Activated naive CD4-positive, alpha-beta T cell (primary cell): ENCODE measurements around the gene NRIP1.
"Not testable (repeated sequence)": the region's sequence is repeated elsewhere in the genome, so short reads cannot be mapped to it uniquely, and the experiment has no call there.

Experiments used
- DNase-seq, 4 experiments: peaks; one replicate each; lab custom pipeline; 2025; lab: John Stamatoyannopoulos, UW

Gene NRIP1

GRCh38 chr21:14977814-14978213 is 87.0 kb downstream of the NRIP1 start:
- no peak for DNase-seq

- no peak for DNase-seq
These were observed 89.5 kb downstream of the NRIP1 start for GRCh38 chr21:14975136-14975919.

- no peak for DNase-seq
These were observed 92.1 kb downstream of the NRIP1 start for GRCh38 chr21:14972678-14973077.

- no peak for DNase-seq
These were observed 96.0 kb downstream of the NRIP1 start for GRCh38 chr21:14968821-14969220.

DNA sequence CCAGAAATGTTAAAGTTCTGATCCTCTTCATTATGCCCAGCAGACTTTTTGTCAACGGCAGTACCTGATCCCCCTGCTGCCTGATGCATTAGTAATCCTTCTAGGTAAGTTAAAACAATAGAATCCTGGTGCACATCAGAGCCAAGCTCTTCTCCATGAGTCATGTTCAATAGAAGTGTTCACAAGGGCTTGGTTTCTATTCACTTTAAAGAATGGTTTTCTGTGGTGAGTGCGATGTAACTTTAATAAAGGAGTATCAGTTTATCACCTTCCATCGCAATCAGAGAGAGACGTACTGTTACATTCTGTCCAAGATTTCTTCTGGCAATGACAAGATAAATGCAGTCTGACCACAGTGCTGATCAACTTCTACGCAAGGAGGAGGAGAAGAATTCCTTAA is 96.8 kb downstream of the NRIP1 start:
- DNase-seq, result no peak

- no peak for DNase-seq
These were observed 100.2 kb downstream of the NRIP1 start for GRCh38 chr21:14964621-14965020.

DNA sequence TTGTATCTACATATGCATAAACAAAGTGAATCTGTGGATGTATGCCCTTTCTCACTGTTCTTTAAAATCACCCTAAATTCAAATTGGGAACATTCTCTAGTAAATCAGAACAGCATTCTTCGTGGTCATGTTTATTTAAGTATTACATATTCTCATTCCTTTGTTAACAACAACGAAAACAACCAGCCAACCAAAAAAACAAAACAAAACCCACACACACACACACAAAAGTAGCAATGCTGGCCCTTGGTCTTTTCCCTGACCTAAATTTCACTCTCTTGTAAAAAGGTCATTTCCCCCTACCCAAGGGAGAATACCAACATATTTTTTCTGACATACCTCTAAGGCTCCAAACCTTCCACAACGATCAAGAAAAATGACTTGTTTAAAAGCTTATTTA is 102.6 kb downstream of the NRIP1 start:
- DNase-seq, result no peak

DNA sequence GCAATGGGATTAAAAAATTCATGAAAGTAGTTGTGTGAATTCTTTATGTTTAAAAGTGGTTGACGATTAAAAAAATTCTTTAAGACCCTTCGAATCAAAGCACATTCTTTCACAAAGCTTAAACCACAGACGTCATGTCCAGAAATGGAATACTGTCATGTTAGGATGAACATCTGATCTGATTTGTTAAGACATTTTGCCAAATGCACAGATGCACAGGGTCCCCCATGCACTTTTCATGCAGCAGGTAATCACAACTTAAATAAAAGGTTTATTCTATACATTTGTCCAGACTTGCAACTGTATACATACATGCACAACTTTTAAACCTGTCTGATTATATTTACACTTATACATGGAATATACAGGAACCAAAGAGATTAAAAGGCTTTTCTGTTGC is 103.3 kb downstream of the NRIP1 start:
- DNase-seq, result no peak

DNA sequence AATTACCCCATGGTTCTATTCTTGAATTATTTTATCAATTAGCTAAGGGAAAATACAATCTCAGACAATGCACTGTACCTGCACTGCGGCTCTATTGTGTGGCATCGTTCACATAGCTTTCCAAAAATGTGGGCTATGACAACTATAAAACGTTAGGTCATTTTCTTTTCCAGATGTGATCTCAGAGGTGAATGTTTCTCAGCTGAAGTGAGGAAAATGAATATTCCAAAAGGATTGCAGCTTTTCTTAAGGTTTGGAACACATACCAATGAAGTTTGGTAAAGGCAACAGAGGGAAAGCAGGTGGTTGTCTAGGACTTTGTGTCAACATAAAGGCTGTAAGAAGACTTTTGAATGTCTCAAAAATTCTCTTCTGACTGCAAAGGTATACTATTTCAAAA is 105.5 kb downstream of the NRIP1 start:
- no peak for DNase-seq

GRCh38 chr21:14957836-14958235 is 107.0 kb downstream of the NRIP1 start:
- no peak for DNase-seq

GRCh38 chr21:14956807-14957206 is 108.0 kb downstream of the NRIP1 start:
- DNase-seq, result no peak

GRCh38 chr21:14955936-14956520 is 108.8 kb downstream of the NRIP1 start:
- no peak for DNase-seq

DNA sequence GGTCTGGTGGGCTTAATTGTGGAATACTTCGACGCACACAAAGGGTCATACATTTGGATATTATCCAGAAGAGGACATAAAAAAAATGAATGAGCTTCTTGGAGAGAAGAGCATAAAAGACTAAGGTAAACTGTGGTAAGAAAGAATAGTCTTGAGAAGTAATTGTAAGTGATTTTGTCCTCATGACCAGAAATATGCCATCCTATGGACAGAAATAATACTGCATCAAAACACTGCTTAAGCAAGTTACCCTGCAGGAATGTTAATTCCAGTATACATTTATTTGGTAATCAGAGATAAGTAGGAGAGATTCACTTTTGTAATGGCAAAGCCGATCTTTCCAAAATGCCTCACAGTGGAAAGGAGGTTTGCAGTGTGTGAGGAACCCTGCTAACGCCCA is 111.9 kb downstream of the NRIP1 start:
- no peak for DNase-seq

DNA sequence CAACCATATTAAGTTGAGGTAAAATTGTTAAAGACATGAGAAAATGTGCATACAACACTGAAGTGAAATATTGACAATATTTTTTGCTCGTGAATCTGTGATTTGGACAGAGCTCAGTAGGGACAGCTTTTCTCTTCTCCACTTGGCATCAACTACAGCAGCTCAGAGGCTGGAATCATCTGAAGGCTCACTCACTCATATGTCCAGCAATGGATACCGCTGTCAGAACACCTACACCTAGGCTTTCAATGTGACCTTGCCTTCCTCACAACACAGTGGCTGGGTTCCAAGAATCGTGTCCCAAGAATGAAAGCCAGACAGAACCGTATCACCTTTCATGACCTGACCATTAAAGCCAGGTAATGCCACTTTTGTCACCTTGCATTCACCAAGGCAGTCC is 115.2 kb downstream of the NRIP1 start:
- DNase-seq, result no peak

GRCh38 chr21:14947613-14948160 is 117.1 kb downstream of the NRIP1 start:
- no peak for DNase-seq

DNA sequence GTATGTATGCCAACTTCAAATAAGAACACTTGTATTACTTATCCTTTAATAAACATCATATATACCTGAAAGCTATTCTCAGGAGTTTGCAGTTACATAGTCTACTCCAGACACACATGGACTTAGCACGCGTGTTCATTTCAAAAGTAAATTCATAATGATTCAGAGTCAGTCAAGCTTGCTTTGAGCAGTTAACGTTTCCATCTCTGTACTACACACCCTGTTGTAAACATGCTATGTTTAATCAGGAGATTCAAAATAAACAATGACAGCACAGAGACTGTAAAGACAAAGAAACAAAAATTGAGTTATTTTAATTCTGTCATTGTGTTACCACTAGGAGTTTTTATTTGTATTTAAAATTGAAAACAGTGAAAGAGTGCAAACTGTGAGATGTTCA is 119.6 kb downstream of the NRIP1 start:
- DNase-seq, result no peak

GRCh38 chr21:14943616-14944015 is 121.2 kb downstream of the NRIP1 start:
- DNase-seq, result no peak

GRCh38 chr21:14942801-14943490 is 121.9 kb downstream of the NRIP1 start:
- no peak for DNase-seq

DNA sequence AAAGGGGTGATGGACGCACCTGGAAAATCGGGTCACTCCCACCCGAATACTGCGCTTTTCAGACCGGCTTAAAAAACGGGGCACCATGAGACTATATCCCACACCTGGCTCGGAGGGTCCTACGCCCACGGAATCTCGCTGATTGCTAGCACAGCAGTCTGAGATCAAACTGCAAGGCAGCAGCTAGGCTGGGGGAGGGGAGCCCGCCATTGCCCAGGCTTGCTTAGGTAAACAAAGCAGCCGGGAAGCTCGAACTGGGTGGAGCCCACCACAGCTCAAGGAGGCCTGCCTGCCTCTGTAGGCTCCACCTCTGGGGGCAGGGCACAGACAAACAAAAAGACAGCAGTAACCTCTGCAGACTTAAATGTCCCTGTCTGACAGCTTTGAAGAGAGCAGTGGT is 137.5 kb downstream of the NRIP1 start:
- not testable (repeated sequence) for DNase-seq

- DNase-seq, result no peak
These were observed 138.6 kb downstream of the NRIP1 start for GRCh38 chr21:14926186-14926585.

- no peak for DNase-seq
These were observed 141.3 kb downstream of the NRIP1 start for GRCh38 chr21:14923468-14923867.

DNA sequence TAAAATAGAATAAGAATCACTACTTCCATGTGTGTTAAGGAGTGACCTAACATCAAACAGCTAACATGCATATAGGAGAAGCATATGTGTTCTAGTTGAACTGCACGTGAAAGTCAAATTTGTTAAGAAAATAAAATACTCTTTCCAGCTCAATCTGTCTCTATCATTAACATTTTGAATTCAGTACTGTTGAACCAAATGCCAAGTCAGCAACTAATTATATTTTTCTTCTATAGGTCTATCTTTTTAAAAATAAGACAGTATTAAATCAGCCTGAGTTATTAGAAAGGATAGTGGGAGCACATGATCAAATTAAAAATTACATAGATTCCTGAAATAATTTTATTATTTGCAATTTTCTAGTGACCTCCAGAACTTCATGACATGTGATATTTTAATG is 141.8 kb downstream of the NRIP1 start:
- DNase-seq, result no peak

DNA sequence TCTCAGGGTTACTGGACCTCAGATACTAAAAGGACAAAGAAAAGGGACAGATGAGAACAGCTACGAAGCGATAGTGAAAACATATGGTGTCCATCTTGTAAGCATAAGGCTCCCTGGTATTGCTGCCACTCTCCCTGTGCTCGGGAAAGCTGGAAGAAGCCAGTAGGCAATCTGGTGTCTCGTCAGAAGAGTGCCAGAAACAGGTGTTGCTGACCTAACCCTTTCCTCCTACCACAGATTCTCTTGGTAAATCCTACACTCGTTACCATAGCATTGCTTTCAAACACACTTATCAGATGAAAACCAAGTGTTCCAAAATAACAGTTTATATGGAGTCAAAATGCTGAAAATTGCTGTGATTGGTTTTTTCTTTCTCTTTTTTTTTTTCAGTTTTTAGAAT is 146.3 kb downstream of the NRIP1 start:
- no peak for DNase-seq
